Occipital lobe (tissue), 2 donors: ENCODE results near the gene CCDC24. TPM values are rescaled to one million over a fixed set of nuclear protein-coding genes. Genes with fewer than 3 reads are reported as not detected.

Experiments
- DNase-seq: peaks from one replicate; lab custom pipeline; 2025; lab: John Stamatoyannopoulos, UW
- total RNA-seq: library from RNA; depleted of rRNA; stranded (reverse); fragments of >200 nt; gene quantifications from one replicate; pipeline ENCODE4 v1.2.3, GENCODE V29; 2014

CCDC24 gene
- total RNA-seq, 1 donor from 2014 or later: 7.2 TPM

DNA sequence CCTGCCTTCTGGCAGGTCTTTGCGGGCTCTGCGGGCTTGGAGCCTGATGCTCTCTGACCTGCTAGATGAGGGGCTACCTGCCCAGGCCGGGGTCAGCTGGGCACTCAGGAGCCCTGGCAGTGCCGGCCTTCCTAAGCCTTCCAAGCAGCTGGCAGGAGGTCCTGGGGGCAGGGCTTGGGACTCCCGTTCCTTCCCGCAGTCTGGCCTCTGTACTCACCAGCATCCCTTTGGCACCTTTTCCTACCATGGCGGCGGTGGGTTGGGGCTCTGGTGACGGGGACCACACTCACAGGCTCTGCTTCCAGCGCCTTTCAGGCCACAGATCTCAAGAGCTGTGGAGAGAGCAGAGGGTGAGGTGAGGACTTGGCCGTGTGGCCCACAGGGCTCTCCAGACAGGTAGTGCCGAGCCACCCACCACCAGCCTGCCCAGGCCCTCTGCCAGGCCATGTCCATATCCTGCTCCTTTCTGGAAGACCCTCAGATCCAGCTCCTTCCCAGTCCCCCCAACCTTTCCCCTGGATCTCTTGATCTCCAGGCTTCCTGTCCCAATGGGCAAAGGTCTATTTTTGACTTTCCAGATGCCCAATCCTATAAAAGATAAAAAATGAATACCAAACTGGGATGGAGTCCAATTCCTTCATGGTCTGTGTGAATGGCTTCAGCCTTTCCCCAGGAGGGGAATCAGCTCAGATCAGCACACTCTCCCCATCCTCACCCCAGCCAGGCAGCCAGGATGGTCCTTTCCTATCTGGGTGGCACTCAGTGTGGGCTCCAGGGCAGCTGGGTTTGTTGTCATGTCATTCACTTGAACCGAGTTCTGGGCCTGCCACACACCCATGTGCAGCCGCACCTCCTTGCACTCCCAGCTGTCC lies 32.9 kb downstream of the CCDC24 start:
- DNase-seq: no peak

DNA sequence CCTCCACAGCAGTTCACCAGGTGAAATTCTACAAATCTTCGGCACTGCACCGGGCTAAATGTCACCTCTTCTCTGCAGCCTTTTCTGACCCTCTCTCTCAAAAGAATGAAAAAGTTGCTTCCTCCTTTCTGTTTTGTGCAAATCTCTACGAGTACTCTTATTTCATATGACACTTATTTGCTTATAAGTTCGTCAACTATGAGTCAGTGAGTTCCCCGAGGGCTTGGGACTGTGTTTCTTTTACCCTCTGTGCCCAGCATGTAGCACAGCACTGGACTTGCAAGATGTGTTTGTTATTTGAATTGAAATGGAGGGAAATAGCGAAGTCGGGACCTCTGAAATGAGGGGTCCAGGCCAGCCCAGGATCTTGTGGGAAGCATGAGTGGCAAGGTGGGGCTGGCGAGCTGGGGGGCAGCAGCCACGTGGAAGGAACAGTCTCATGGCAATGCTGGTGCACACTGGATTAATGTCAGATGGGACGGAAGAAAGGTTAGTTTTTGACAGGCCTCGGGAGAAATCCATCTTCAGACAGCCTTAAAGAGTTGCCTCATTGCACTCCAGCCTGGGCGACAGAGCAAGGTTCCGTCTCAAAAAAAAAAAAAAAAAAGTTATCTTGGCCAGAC lies 33.6 kb downstream of the CCDC24 start:
- no peak for DNase-seq

DNA sequence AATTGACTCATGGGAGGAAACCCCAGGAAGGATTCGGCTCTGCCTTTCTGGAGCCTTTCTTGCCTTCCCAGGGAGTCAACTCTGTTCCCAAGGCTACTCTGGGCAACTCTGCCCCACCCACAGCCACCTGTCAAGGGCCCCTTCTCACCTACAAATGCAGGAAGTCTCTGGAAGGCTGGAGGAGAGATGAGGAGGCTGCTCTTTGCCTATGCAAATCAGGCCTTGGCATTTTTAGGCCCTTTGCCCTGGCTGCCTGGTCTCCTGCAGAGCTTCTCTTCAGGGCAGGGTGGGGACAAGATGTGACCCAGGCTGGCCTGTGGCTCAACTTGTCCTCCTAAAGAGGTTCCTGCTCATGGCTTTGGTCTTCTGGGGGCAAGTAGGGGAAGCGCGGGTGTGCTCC lies 34.4 kb downstream of the CCDC24 start:
- DNase-seq: no peak

DNA sequence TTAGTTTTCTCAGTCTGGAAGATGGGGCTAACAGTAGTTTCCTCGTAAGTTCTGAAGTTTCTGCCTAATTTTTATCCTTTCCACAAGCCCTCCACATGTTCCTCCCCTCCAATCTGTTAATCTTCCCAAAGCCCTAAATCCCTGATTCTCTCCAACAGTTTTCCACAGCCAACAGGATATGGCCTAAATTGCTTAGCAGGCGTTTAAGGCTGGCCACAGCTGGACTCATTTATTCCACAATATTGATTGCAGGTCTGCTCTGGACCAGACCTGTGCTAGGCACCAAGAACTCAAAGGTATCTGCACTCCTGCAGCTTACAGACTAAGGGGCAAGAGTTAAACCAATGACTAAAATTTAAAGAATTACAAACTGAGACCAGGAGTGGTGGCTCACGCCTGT lies 35.9 kb downstream of the CCDC24 start:
- no peak for DNase-seq

DNA sequence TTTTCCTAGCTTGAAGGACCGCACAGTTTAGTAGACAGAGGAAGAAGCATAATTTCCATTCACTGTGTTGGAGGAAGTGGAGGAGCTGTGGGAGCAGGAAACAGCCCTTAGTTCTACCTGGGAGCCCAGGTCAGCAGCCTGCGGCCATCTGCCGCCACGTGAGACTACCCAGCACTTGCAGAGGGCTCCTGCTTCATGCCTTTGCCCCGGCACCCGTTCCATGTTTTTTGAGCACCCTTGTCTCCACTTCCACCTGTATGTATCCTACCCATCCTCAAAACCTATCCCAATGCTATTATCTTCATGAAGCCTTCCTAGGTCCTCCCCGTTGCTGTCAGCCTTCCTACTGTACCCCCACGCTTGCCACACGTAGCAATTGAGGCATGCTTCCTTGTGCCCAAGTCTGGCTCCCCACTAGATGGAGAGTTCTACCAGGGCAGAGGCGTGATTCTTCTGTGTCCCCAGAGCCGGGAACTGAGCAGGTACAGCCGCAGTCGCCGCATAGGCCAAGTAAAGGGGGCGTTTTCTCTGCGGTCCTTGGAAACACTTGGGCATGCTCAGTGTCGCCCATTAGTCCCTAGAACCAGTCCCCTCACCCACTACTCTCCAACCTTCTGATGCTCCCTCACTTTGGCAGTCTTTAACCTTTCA lies 38.0 kb downstream of the CCDC24 start:
- DNase-seq: peak; percentile 49

DNA sequence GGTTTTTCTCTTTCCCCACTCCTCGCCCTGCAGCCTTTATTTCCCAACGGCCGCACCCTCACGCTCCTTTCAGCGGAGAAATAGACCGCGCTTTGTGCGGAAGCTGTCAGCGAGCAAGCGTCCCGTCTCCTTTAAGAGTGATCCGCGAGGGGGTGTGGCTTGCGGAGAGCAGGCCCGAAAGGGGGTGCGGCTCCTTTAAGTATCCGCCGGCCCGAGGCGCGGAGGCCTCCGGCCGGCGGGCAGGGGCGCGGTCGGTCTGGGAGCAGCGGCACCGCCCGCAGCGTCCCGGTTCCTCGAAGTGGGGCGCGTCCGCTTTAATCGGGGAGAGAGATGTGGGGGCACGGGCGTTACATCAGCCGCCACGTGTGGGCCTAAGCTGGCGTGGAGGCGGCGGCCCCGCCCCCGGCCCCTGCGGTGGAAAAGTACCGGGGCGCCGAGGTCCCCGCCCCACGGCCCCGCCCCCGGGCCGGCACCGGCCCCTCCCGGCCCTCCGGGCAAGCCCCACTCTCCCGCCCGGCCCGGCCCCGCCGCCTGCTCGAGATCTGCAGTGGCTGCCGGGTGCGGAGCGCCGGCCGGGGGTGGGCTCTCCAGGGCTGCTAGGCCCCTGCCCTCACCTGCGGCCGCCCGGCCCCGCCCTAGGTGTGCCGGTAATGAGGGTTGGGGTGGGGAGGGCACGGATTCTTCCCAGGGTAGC lies 38.7 kb downstream of the CCDC24 start:
- peak; percentile 82 for DNase-seq

DNA sequence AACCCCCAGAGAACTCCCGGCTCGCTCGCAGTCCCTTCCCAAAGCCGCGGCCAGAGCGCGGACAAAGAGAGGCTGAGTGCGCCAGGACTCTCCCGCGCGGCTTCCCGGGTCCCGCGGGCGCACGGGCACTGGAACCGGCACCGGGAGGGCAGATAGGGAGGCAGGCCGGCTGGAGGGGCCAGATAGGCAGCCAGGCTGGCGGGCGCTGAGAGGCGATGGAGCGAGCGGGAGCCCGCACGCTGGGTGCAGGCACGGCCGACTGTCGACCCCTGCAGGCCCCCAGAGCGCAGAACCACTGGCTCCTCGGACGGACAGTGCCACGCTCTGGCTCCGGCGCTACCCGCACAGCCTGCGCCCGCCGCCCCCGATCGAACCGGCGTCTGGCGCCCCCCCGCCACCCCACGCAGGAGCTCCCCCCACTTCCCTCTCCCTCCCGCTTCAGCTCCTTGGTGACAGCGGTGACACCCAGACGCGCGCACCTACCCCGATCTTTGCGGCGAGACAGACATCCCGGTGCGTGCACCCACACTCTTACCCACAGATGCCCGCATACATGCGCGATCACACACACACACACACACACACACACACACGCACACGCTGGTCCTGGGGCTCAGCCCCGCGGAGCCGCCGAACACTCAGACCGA lies 39.3 kb downstream of the CCDC24 start:
- DNase-seq: peak; percentile 57

DNA sequence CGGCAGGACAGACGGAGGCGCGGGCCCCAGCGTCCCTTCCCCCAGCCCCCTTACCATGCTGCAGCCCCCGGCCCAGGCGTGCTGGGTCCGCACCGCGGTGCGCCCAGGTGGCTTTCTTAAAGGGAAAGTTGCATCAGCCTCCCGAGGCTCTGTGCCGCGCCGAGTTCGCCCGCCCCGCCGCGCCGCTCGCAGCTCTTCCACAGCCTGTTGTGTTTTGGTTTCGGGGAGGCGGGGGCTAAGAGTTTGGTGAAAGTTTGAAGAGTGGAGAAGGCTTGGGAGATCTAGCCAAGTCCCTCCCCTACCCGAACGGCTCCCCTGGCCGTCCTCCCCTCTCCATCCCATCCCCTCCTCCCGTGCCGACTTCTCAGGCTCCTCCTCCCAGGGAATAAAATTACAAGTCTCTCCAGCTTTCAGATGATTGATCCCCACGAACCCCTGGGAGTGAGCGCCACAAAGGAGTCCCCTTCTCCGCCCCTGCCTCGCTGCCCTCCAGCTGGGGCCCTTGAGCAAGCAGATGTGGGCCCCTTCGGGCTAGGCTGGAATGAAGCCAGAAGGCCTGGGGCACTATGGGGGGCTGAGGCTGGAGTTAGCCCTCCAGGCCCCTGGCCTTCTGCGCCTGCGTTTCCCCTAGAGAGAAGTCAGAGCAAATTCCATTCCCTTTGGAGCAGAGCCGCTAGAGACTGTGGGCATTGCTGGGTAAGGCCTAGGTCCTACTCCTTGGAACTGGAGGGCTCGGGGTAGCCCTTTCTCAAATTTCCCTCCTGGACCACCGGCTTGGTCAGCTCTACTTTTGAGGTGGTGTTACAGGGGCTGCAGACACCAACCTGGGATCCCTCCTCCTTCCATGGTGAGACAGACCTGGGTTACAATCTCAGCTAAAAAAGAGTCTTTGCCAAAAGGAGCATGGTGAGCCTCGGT lies 40.1 kb downstream of the CCDC24 start, which contains the start of gene SLC6A9:
Gene SLC6A9 (minus strand): TSS at position 211 of the 918 bp plus-strand sequence. CDS start 7,185 bp downstream, outside the sequence.
- DNase-seq: no peak

DNA sequence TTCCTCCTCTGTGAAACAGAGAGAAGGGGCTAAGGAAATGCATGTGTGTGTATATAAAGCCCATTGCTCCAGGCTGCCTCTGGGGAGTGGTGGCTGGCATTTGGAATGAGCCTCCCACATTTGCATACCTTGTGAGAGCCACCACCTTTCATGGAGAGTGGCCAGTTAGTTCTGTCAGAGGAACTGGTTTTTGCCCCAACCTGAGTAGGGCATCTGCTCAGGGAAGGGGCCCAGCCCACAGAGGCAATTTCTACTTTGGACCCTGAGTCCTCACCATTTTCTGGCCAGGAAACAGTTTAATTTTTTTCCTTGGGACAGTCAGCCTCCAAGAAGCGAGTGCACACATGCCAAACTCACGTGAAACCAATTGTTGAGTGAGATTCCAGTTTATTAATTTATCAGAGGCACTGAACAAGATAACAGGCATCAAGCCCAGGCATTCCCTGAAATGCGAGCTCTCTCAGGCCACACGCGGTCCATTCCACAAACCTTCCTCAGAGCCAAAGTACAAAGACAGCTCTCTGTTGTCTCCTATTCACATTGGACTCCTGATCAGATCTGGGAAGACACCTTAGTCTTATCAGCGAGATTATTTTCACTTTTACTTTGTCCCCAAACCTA lies 40.9 kb downstream of the CCDC24 start:
- DNase-seq: no peak

DNA sequence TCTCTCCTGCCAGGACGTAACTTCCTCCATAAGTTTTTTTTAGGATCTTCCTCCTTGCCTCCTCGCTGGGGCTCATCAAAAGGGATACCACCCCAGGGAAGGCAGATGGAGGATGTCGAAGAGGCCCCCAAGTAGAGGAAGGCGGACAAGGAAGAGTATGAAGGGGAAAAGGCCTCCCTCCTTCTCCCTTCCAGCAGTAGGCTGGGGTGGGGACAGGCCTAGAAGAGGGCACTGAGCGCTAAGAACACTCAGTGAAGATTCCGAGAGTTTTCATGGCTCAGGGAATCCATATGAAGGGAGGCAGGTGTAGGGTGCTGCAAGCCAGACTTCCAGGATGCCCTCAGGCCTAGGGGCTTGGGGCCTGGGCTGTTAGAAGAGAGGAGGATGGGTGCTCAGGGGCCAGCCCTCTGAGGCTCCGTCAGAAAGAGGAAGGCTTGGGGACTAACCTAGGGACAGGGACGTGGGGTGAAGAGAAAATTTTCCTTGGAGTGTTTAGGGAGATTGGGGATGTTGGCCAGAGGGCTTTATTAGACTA lies 41.7 kb downstream of the CCDC24 start:
- no peak for DNase-seq

DNA sequence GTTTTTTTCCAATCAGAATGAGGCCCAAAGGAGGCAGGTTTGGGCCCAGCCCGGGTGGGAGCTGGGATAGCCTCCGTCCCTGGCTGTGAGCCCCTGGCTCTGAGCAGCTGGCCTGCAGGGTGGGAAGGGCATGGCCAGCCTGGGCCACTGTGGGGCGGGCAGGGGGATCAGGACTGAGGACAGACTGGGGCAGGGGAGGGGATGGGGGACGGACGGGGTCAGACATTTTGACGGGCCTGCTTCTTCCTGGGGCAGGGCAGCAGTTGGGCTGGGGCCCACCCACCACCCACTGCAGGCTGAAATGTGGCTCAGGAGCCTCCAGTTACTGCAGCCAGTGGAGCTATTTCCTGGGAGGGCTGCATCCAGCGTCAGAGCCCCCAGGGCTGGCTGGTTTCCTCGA lies 42.4 kb downstream of the CCDC24 start:
- DNase-seq: no peak

DNA sequence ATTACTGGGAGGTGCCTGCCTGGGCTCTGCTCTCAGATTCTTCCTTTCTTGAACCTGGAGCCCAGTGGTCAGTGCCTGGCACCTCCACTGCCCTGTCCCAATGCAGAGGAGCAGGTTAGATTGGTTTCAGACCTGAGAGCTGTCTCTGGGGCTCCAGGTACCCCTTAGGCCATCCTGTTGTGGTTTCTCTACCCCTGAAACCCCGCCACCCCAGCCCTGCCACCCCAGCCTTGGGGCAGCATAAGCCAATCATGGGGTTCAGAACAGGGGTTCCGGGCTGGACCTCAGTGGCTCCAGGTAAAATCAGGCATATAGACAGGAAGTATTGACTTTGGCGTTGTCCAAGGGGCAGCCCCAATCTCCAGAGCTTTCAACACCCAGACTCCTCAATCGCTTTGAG lies 43.0 kb downstream of the CCDC24 start:
- DNase-seq: no peak

DNA sequence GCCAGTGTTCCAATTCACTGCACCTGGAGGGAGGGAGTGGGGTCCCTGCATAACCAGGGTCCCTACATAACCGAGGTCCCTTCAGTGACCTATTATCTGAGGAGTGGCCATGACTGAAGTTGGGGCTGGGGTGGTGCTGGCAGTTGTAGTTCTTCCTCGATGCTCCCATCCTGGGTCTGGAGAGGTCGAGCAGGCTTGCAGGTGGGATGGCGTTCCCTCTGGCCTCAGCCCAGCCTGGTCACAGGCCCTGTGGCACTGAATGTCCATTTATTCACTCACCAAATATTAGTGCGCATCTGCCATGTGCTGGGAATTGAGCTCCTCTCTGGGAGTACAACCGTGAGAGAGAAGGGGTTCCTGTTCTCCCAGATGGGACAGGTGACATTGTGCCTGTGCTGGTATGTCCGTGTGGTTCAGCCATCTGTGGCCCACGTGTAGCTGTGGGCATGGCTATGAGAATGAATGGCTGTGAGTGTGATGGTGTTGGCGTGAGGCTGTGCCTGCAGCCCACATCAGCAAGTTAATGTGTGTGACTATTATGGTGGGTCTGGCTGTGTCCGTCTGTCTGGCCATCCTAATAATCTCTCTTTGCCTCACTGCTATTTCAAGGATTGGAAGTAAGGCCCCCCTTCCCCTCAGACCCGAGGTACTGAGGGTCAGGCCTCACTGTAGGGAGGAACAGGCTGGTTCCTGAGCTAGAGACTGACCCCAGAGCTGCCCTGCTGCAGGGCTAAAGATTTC lies 43.7 kb downstream of the CCDC24 start:
- DNase-seq: no peak

DNA sequence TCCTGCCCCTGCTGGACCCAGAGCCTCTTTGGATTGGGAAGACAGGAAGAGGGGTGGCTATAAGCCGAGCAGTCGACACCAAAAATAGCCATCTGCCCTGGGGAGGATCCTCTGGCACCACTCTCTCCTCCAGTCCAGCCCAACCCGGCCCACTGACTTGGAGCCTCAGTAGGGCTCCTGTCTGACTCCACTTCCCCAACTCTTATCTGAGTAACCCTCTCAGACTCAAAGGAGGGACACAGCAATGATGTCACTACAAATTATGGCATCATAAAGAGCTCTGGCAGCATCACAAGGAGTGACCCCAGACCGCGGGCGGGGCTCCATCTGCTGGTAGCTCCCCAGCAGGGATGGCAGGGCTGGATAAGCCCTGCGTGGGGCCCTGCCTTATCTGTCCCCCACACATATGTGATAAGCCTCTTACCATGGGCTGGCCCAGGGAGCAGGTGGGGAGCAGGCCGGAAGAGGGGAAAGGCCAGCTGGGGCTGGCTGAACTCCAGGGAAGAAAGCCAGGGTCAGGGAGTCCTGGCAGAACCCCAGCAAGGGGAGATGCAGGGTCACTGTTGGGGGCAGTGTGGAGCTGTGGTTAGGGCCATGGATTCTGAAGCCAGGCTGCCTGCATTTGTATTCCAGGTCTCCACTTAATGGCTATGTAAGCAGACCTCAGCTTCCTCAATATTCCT lies 44.5 kb downstream of the CCDC24 start:
- no peak for DNase-seq

DNA sequence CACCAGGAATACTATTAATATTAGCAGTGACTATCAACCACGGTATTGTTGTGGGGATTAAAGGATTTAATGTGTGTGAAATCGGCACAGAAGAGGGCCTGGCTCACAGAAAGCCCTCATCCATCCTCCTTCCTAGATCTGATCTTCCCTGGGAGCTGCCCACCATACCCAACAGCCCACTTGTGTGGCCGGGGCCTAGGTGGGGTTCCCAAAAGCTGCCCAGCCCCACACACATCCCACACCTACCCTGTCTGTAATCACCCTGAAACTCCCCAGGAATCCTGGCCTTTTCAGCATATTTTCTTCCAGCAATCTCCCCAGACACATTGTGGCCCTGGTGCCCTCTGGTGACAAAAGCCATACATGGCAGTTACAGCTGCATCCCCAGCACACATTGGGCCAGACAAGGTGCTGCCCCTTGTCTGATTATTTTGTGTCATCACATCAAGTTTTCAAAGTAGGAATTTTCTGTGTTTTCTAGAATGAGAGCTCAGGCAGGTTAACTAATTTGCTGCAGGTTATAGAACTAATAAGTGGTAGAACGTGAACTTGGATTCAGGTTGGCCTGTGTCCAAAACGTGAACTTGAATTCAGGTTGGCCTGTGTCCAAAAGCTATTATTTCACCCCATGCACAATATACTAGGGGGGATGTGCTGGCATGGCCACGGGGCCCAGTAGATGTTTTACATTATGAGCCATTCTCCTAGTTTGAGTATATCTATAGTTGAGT lies 45.2 kb downstream of the CCDC24 start:
- DNase-seq: peak; percentile 26

DNA sequence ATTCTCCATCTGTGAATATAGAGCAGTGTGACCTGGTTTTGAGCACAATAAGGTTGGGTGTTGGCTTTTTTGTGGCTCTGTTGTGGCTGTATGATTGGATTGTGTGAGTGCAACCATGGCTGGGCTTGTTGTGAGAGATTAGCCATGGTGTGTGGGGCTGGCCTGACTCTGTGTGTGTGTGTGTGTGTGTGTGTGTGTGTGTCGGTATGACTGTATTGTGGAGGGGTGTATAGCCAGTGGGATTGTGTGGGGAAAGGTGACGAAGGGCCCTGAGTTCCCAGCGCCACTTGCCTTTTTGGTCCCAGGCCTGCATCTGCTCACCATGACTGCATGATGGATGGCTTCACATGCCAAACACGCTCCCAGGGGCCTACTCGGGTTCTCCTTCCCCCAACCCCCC lies 45.8 kb downstream of the CCDC24 start:
- DNase-seq: no peak

DNA sequence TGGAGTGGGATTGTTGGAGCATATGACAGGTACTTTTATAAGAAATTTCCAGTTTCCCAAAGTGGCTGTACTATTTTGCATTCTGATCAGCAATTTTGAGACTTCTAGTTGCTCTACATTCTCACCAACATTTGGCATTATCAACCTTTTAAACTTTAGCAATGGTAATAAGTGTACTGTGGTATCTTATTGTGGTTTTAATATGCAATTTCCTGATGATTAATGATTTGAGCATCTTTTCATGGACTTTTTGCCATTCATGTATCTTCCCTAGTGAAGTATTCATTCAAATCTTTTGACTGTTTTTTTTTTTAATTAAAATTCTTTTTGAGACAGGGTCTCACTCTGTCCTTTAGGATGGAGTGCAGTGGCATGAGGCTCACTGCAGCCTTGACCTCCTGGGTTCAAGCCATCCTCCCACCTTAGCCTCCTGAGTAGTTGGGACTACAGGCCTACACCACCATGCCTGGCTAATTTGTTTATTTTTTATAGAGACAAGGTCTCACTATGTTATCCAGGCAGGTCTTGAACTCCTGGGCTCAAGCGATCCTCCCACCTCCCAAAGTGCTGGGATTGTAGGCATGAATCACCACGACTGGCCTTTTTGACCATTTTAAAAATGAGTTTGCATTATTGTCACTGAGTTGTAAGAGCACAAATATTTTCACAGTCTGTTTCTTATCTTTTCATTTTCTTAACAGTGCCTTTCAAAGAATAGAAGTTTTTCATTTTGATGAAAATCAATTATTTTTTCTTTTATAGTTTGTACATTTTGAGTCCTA lies 47.7 kb downstream of the CCDC24 start:
- no peak for DNase-seq
